Activated naive CD8-positive, alpha-beta T cell treated with anti-CD3 and anti-CD28 coated beads for 36 hours (primary cell): ENCODE data around the gene KCTD10. TPM values are rescaled to one million over a fixed set of nuclear protein-coding genes. Genes with fewer than 3 reads are reported as not detected.

Experiments used
- DNase-seq: peaks from one replicate; pipeline ENCODE4 v3.0.0; 2021
- H3K27ac Mint-ChIP-seq: one replicate; pipeline ENCODE4 v1.8.0; 2022; ENCODE audit warnings: mild to moderate bottlenecking, moderate library complexity, mixed read lengths
- H3K27me3 Mint-ChIP-seq: one replicate; pipeline ENCODE4 v1.8.0; 2022; ENCODE audit warnings: mild to moderate bottlenecking, mixed read lengths
- H3K36me3 Mint-ChIP-seq: one replicate; pipeline ENCODE4 v1.8.0; 2021; ENCODE audit warnings: mild to moderate bottlenecking, mixed read lengths
- H3K4me1 Mint-ChIP-seq: one replicate; pipeline ENCODE4 v1.8.0; 2021; ENCODE audit warnings: mixed read lengths
- H3K4me3 Mint-ChIP-seq: one replicate; pipeline ENCODE4 v1.8.0; 2022; ENCODE audit warnings: mild to moderate bottlenecking, moderate library complexity, mixed read lengths
- H3K9me3 Mint-ChIP-seq: one replicate; pipeline ENCODE4 v1.8.0; 2022; ENCODE audit warnings: mixed read lengths
- total RNA-seq, 2 experiments: library from RNA; stranded (reverse); gene quantifications; one replicate each; pipeline ENCODE4 v1.2.3, GENCODE V29; 2021

KCTD10 gene, protein sequence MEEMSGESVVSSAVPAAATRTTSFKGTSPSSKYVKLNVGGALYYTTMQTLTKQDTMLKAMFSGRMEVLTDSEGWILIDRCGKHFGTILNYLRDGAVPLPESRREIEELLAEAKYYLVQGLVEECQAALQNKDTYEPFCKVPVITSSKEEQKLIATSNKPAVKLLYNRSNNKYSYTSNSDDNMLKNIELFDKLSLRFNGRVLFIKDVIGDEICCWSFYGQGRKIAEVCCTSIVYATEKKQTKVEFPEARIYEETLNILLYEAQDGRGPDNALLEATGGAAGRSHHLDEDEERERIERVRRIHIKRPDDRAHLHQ
- 10 to 100 TPM; 47.6 to 48.9 TPM for total RNA-seq

DNA sequence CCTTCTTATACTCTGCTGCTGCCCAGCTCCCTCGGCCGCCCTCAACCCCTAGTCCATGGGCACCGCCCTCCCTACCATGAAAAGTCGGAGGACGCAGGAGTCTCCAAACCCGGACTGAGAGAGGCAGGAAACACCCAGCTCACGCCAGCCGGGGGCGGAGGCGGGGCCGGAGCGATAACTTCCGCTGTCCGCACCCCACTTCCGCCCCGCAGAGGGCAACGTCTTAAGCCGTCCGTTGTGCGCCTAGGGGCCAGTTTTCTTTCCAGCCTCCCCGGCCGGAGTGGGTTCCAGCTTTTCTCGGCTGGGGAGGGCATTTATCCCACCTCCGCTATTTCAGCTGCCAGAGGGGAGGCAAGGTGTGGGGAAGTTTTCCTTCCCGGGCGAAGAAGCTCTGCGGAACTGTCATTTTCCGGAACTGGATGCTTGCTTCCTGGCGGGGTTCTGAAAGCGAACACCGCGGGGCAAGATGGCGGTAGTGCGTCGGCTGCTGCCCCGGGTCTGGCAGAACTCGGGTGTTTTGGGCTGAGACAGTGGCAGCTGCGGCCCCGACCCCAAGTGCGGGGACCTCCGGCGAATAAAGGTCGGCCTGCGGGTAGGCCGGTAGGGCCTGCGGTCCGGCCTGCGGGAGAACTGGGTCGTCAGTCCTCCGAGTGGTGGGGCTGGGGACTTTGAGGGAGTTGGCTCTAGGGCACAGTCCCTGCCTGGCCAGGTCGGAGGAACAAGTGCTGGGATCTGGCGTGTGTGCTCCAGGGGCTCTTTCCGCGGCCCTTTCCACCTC is at the start of gene KCTD10, which contains the start of gene UBE3B:
Gene KCTD10, minus strand, starts transcription at position 116 of the 778 bp plus-strand sequence. Its CDS starts 38 bp downstream, at position 78.
Gene UBE3B, plus strand, starts transcription at position 450 of the 778 bp plus-strand sequence. CDS start 5,918 bp downstream, outside the sequence.
- Mint-ChIP-seq H3K27ac (peak within 1 kb of the TSS; percentile 100), H3K4me3 (peak within 1 kb of the TSS; percentile 99), H3K27me3 (no peaks in the 10 kb centered on the region), H3K36me3 (peaks cover 3% of the 10 kb centered on the region), H3K9me3 (no peaks in the 10 kb centered on the region), H3K4me1 (peaks cover 29% of the 10 kb centered on the region)
- peak; percentile 88 for DNase-seq

DNA sequence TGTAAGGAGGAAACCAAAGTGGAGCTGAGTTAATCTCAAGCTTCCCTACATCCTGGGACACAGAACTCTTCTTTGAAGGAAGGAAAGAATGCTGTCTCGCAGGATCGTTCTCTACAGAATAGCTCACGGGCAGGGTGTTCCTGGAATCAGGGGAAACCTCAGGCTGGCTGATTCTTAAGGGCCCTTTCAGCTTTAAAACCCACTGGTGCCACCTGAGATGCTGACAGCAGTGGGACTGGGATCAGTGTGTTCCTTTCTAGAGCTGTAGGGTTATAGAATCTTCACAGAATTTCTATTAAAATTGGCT is 48.1 kb upstream of the KCTD10 start:
- no peaks in the 10 kb centered on the region for H3K27me3 Mint-ChIP-seq
- no peaks in the 10 kb centered on the region for H3K9me3 Mint-ChIP-seq
- no peaks in the 10 kb centered on the region for H3K4me1 Mint-ChIP-seq
- peaks cover 2% of the 10 kb centered on the region for H3K36me3 Mint-ChIP-seq
- no peak overlapping the region for H3K27ac Mint-ChIP-seq
- H3K4me3 Mint-ChIP-seq: no peak overlapping the region
- DNase-seq: no peak

DNA sequence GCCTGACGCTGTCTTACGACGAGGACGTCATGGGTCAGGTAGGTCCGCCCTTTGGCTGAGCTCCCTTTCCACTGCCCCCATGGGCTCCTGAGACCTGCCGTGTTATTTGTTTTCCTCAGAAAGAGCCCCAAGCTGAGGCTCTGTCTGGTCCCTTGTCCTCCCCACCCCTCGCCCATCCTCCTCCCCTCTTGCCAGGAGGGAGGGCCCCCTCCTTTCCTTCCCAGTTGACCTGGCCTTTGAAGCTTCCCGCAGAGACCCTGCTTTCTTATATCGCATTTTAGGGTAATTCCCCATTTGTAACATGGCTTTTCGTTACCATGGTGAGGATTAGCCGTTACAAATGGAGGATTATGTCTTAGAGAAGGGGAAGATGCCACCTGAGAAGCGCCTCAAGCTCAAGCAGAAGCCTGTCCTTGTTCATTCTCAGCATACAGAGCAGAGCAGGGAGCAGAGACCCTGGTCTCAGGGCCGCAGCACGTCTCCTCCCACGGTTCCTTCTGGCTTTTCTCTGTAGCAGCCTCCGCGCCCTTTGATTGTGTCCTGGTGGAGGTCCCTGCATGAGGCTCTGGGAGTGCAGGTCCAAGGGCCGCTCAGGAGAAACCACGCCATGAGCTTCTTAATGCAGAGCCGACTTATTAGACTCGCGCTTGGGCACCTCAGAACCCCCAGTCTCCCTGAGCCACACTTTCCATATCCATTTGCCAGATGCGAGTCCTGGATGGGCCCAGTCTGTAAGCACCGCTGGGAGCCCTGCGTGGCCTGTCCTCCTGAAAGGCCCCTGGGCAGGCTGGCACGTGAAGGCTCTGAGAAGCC is 47.6 kb upstream of the KCTD10 start:
- Mint-ChIP-seq H3K36me3 (peaks cover 2% of the 10 kb centered on the region), H3K4me1 (no peaks in the 10 kb centered on the region), H3K27ac (no peak overlapping the region), H3K9me3 (no peaks in the 10 kb centered on the region), H3K27me3 (no peaks in the 10 kb centered on the region), H3K4me3 (no peak overlapping the region)
- DNase-seq: no peak

GRCh38 chr12:109523504-109523903 is 46.4 kb upstream of the KCTD10 start:
- peaks cover 4% of the 10 kb centered on the region for H3K36me3 Mint-ChIP-seq

GRCh38 chr12:109523071-109523470 is 46.0 kb upstream of the KCTD10 start:
- no peak overlapping the region for H3K4me3 Mint-ChIP-seq
- H3K27ac Mint-ChIP-seq: no peak overlapping the region
- peaks cover 7% of the 10 kb centered on the region for H3K36me3 Mint-ChIP-seq
- no peaks in the 10 kb centered on the region for H3K27me3 Mint-ChIP-seq
- DNase-seq: no peak
- no peaks in the 10 kb centered on the region for H3K9me3 Mint-ChIP-seq
- no peaks in the 10 kb centered on the region for H3K4me1 Mint-ChIP-seq

More at GRCh38 chr12:109523504-109523903, 46.4 kb upstream of the KCTD10 start:
- no peaks in the 10 kb centered on the region for H3K27me3 Mint-ChIP-seq
- no peaks in the 10 kb centered on the region for H3K9me3 Mint-ChIP-seq
- no peak overlapping the region for H3K27ac Mint-ChIP-seq
- no peak overlapping the region for H3K4me3 Mint-ChIP-seq
- H3K4me1 Mint-ChIP-seq: no peaks in the 10 kb centered on the region
- DNase-seq: no peak

DNA sequence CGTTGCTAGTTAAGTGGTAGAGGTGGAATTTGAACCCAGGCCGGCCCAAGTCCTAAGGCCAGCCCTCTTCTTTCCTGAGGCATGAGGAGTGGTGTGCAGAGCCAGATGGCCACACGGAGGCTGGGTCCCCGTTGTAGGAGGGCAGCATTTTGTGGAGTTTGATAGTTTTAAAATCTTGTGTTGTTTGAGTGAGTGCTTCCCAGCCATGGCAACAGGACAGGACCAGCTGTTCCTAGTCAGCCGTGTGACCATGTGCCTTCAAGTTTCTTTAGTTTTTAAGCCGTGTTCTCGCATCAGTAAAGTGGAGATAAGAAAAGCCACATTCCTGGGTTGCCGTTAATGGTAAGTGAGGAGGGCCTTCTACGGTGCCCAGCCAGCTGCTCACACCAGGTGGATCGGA is 44.7 kb upstream of the KCTD10 start:
- no peak overlapping the region for H3K27ac Mint-ChIP-seq
- H3K27me3 Mint-ChIP-seq: no peaks in the 10 kb centered on the region
- no peaks in the 10 kb centered on the region for H3K9me3 Mint-ChIP-seq
- peaks cover 10% of the 10 kb centered on the region for H3K36me3 Mint-ChIP-seq
- H3K4me1 Mint-ChIP-seq: no peaks in the 10 kb centered on the region
- no peak for DNase-seq
- no peak overlapping the region for H3K4me3 Mint-ChIP-seq

DNA sequence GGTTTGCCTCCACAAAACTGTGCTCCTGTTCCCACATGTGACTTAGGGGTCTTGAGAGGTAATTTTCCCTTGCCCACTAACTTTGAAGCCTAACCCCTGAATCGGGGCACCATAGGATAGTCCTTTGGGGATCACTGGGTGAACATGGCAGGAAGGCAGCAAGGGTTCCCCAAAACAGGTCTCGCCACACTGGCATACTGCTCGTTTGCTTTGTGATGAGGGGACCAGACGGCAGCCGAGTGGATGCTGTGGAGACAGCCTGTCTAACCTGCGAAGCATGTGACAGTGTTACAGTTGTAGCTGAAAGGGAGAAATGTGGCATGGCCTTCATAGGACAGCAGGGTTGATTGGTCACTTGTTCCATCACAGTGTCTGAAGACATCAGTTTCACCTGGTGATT is 42.7 kb upstream of the KCTD10 start:
- Mint-ChIP-seq H3K36me3 (peaks cover 10% of the 10 kb centered on the region), H3K9me3 (no peaks in the 10 kb centered on the region), H3K27ac (no peak overlapping the region), H3K4me3 (no peak overlapping the region), H3K27me3 (no peaks in the 10 kb centered on the region), H3K4me1 (no peaks in the 10 kb centered on the region)
- no peak for DNase-seq

GRCh38 chr12:109518820-109519665 is 41.9 kb upstream of the KCTD10 start:
- H3K4me3 Mint-ChIP-seq: no peak overlapping the region
- peaks cover 14% of the 10 kb centered on the region for H3K36me3 Mint-ChIP-seq
- no peak overlapping the region for H3K27ac Mint-ChIP-seq
- peak; percentile 32 for DNase-seq
- no peaks in the 10 kb centered on the region for H3K27me3 Mint-ChIP-seq
- H3K9me3 Mint-ChIP-seq: no peaks in the 10 kb centered on the region
- H3K4me1 Mint-ChIP-seq: no peaks in the 10 kb centered on the region

GRCh38 chr12:109517619-109518018 is 40.5 kb upstream of the KCTD10 start:
- Mint-ChIP-seq H3K4me1 (no peaks in the 10 kb centered on the region), H3K36me3 (peaks cover 12% of the 10 kb centered on the region), H3K27ac (no peak overlapping the region), H3K9me3 (no peaks in the 10 kb centered on the region), H3K27me3 (no peaks in the 10 kb centered on the region), H3K4me3 (no peak overlapping the region)
- DNase-seq: no peak

GRCh38 chr12:109513977-109514376 is 36.9 kb upstream of the KCTD10 start:
- DNase-seq: no peak
- Mint-ChIP-seq H3K27me3 (no peaks in the 10 kb centered on the region), H3K4me1 (no peaks in the 10 kb centered on the region), H3K9me3 (no peaks in the 10 kb centered on the region), H3K4me3 (no peak overlapping the region), H3K36me3 (peaks cover 17% of the 10 kb centered on the region), H3K27ac (no peak overlapping the region)

DNA sequence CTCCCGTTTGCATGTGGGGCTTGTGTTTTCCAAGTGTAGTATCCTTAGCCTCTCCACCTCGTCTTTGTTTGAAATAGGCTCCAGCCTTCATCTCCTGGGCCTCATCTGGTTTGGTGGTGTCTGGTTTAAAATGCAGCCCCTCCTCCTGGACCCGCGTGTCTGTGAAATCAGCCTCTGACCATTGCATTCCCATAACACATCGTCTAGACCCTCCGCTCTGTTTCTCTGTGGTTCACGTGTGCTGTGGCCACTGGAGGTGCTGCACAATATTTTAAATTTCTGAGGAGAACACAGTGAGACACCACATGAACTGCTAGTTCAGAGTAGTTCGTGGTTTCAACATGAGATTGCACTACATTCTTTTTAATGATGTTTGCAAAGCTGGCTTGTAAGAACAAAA is 36.0 kb upstream of the KCTD10 start:
- DNase-seq: no peak
- no peaks in the 10 kb centered on the region for H3K27me3 Mint-ChIP-seq
- no peaks in the 10 kb centered on the region for H3K4me1 Mint-ChIP-seq
- H3K4me3 Mint-ChIP-seq: no peak overlapping the region
- H3K27ac Mint-ChIP-seq: no peak overlapping the region
- peaks cover 14% of the 10 kb centered on the region for H3K36me3 Mint-ChIP-seq
- H3K9me3 Mint-ChIP-seq: no peaks in the 10 kb centered on the region

DNA sequence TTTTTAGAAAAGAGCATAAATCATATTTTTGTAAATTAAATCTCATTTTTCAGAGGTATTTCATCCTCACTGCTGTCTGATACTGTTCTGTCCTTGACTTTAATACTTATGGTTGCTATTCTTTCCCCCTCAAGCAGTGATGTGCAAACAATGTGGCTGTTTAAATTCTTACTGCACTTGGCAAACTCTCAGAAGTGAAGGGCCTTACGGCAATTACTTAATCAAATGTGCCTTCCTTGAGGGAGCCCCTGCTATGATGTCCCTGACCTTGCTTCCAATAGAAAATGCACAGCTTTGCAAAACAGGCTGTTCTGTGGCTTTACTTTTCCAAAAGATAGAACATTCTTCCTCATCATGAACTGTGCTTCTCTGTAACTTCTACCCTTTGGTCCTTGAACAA is 35.5 kb upstream of the KCTD10 start:
- no peaks in the 10 kb centered on the region for H3K27me3 Mint-ChIP-seq
- DNase-seq: no peak
- peaks cover 14% of the 10 kb centered on the region for H3K36me3 Mint-ChIP-seq
- no peak overlapping the region for H3K4me3 Mint-ChIP-seq
- H3K4me1 Mint-ChIP-seq: no peaks in the 10 kb centered on the region
- H3K9me3 Mint-ChIP-seq: no peaks in the 10 kb centered on the region
- H3K27ac Mint-ChIP-seq: no peak overlapping the region

DNA sequence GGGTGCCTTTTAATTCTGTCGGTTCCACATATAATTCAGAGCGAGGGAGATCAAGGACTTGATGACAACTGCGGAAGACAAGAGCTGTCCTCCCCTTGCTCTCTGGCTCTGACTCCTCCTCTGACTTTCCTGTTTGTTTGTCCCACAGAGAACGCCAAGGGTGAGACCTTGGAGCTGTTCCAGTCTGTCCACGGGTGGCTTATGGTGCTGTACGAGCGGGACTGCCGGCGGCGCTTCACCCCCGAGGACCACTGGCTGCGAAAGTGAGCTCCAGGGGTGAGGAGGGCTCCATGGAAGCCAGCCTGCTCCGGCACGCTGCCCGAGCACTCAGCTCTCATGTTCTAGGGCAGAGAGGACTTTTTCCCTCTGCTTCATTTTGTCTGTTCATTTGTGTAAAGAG is 33.1 kb upstream of the KCTD10 start:
- DNase-seq: no peak
- H3K36me3 Mint-ChIP-seq: peaks cover 12% of the 10 kb centered on the region

DNA sequence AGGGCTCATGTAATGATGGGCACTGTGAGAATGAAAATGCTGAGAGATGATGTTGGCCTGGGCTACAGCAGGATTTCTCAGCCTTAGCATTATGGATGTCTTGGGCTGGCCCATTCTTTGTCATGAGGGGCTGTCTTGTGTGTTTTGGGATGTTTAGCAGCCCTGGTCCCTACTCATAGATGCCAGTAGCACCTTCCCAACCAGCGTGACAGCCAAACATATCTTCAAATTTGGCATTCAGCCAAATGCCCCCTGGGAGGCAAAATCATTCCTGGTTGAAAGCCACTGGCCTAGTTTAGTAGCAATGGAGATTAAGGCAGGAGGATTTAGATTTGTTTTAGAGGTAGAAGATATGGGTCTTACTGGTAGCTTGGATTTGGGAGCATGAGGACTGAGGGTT is 27.0 kb upstream of the KCTD10 start:
- H3K9me3 Mint-ChIP-seq: no peaks in the 10 kb centered on the region
- H3K36me3 Mint-ChIP-seq: peaks cover 6% of the 10 kb centered on the region
- no peaks in the 10 kb centered on the region for H3K4me1 Mint-ChIP-seq
- no peak for DNase-seq
- no peaks in the 10 kb centered on the region for H3K27me3 Mint-ChIP-seq
- no peak overlapping the region for H3K4me3 Mint-ChIP-seq
- peak overlapping the region; percentile 17 for H3K27ac Mint-ChIP-seq

More for the DNA sequence above, 33.1 kb upstream of the KCTD10 start:
- Mint-ChIP-seq H3K4me3 (no peak overlapping the region), H3K9me3 (no peaks in the 10 kb centered on the region), H3K4me1 (no peaks in the 10 kb centered on the region), H3K27me3 (no peaks in the 10 kb centered on the region), H3K27ac (no peak overlapping the region)
